Measurements from ENCODE around the gene CCSER2.

Gene CCSER2

DNA sequence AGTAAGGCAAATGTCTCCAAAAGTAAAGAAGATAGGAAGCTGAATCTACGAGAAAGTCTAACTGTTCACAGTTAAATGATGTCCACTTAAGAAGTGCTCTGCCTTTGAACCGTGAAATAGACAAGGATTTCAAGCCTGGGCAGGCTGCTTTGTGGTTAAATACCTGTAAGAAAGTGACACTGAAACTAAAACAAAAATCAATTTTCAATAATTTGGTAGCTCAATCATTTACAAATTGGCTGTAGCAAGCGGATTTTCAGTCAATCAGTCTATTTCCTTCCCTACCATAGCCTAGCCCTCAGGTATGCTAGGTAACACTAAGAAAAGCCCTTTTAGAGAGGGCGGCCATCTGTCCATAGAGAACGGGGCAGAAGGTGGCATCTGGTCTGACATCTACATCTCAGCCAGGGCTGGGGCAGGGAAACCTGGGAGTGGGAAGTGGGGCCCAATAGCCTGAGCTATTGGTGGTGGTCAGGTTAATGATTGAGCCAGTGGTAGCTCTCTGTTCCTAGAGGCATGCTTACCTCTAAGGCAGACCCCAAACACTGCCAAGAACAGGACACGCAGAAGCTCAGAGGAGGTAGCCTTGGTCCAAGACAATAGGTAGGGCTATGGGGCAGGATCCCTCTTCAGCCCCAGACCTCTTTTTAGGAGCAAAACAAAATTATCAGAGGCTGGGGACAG lies 223.2 kb downstream of the CCSER2 start:
- no peak for DNase-seq

DNA sequence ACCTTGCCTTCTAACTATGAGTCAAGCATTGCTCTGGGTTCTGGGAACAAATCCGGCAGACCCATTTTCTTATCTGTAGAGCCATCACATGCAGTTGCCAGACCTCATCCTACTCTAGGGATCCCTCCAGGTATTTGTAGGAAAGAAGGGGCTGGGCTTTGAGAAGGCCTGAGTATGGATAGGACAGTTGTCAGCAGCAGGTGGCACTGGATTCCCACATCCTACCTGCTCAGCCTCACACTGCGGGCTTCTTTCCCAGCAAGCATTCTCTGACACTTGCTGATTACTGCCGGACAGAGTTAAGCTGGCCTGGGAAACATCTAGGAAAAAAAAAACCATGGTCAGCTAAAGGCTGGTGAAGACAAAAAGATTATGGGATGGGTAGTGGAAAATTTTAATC lies 224.1 kb downstream of the CCSER2 start:
- no peak for DNase-seq

DNA sequence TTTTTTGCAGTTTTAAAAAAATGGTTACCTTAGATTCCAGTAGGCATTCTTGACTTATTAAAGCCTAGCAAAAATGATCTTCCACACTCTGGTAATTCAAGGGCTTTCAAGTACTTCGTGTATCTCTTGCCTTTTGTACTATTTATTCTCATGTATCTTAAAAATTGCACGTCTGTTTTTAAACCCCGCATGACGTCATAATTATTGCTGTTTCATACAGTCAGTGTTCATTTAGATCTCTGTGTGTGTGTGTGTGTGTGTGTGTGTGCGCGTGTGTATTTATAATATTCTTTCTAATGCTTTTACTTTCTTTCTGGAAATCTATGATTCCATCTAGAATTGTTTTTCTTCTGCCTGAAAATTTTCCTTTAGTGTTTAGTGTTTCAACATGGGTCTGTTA lies 234.2 kb downstream of the CCSER2 start:
- DNase-seq, result no peak

DNA sequence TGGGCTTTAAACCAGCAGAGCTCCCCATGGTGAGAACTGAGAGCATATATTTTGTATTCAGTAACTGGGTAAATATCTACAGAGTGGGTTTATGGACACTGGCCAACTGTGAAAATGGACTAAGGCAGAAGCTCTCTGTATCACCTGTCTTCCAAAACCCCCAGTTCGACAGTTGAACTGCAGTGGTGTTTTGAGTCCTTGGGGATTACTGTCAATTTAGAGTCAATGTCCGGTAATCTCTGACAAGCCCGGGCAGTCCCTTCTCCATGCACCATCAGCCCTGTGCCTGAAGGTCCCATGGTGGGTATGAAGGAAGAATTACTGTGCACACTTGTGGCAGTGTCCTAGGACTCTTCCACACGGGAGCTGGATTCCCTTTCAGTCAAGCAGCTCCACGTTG lies 235.0 kb downstream of the CCSER2 start:
- no peak for DNase-seq

DNA sequence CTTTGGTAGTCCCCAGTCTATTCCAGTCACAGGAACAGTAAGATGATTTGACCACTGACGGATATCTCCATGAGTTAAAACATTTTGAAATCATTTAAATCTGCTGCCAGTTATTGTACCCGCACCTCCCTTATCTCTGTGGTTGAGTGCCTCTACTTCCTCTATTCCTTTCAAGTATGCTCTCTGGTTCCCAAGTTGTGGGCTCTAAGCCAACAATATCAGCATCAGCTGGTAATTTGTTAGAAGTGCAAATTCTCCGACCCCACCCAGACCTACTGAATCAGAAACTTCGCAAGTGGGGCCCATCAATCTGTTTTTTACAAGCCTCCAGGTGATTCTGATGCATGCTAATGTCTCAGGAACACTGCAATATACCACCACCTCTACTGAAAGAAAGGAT lies 235.5 kb downstream of the CCSER2 start:
- DNase-seq, result no peak

DNA sequence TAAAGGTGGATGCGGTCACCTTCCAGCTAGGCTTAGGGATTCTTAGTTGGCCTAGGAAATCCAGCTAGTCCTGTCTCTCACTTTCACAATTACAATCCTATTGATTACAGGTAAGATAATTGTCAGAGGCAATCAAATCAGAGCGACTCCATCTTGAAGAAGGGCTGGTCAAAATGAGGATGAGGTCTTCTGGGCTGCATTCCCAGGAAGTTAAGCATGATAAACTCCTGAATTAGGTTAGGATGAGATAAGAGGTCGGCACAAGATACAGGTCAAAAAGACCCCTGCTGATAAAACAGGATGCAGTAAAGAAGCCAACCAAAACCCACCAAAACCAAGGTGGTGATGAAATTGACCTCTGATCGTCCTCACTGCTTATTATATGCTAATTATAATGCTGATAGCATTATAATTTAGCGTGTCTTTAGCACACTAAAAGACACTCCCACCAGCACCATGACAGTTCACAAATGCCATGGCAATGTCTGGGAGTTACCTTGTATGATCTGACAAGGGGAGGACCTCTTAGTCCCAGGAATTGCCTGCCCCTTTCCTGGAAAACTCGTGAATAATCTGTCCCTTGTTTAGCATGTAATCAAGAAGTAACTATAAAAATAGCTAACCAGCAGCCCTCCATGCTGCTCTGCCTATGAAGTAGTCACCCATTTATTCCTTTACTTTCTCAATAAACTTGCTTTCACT lies 237.6 kb downstream of the CCSER2 start:
- no peak for DNase-seq

DNA sequence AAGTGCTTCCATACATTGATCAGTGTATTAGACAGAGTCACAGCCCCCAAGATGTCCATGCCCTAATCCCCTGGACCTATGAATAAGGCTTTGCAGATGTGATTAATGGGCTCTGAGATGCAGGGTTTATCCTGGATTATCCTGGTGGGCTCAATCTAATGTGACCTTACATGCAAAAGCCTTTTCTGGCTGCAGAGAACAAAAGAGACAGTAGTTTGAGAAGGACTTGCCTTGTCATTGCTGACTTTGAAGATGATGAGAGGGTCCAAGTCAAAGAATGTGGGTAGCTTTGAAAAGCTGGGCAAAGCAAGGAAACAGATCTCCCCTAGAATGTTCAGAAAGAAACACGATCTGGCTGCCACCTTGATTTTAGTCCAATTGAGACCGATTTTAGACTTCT lies 238.7 kb downstream of the CCSER2 start:
- no peak for DNase-seq

Measured in CD4-positive, alpha-beta T cell treated with Interleukin-6 for 4 hours (primary cell).